ENCODE data around the gene MPC1. TPM values are rescaled to one million over a fixed set of nuclear protein-coding genes. Genes with fewer than 3 reads are reported as not detected.

MPC1 gene
- polyA plus RNA-seq, result 100 to 1,000 TPM in 2 of 4 donors, 10 to 100 TPM in 2; 25.9 to 213 (median 115) TPM
- long read RNA-seq, donor 1, partial matches to known transcripts, result 6 of 79 reads
- long read RNA-seq, donor 1, other reads (novel, unspliced or antisense), result 71 of 79 reads
- long read RNA-seq, donor 2, partial matches to known transcripts, result 0 of 18 reads
- long read RNA-seq, donor 2, other reads (novel, unspliced or antisense), result 18 of 18 reads
- long read RNA-seq, donor 3, partial matches to known transcripts, result 0 of 21 reads
- long read RNA-seq, donor 3, other reads (novel, unspliced or antisense), result 20 of 21 reads
- long read RNA-seq, donor 4, result 0 reads
- long read RNA-seq, donor 5, partial matches to known transcripts, result 0 of 1 reads
- long read RNA-seq, donor 5, other reads (novel, unspliced or antisense), result 0 of 1 reads
- long read RNA-seq, donor 6, partial matches to known transcripts, result 5 of 37 reads
- long read RNA-seq, donor 6, other reads (novel, unspliced or antisense), result 32 of 37 reads
- long read RNA-seq, donor 7, partial matches to known transcripts, result 54 of 495 reads
- long read RNA-seq, donor 7, other reads (novel, unspliced or antisense), result 440 of 495 reads
- long read RNA-seq, donor 8, result 0 reads
- long read RNA-seq, donor 9, partial matches to known transcripts, result 0 of 1 reads
- long read RNA-seq, donor 9, other reads (novel, unspliced or antisense), result 0 of 1 reads
- long read RNA-seq, donor 10, partial matches to known transcripts, result 0 of 27 reads
- long read RNA-seq, donor 10, other reads (novel, unspliced or antisense), result 27 of 27 reads

GRCh38 chr6:166382933-166383801, at the start of gene MPC1:
Gene MPC1, minus strand, starts transcription at chr6:166382940. Its CDS starts 64 bp downstream, at chr6:166382876.
- 0% methylated on average over 72 to 94 of the region's 94 CpGs for WGBS, 3 donors
- no peak for FAIRE-seq
- H3K4me3 ChIP-seq (ENCODE audit: low read depth in 1 of 3, low read length in 3 of 3), result peak within 1 kb of the TSS; percentile 68 to 90 (median 90)
- no peaks in the 10 kb centered on the region for H3K27me3 ChIP-seq (ENCODE audit: control insufficient read depth in 3 of 3, insufficient read depth in 3 of 3, low read length in 3 of 3)
- no peaks in the 10 kb centered on the region for H3K36me3 ChIP-seq (ENCODE audit: control insufficient read depth in 3 of 3, insufficient read depth in 2 of 3, low read depth in 1 of 3, low read length in 3 of 3)
- DNase-seq, result peak; percentile 97 to 99
- H3K27ac ChIP-seq (ENCODE audit: low read depth in 1 of 3, low read length in 2 of 3), result peak within 1 kb of the TSS; percentile 90 to 96 (median 94)
- H3K9me3 ChIP-seq (ENCODE audit: control insufficient read depth in 2 of 2, insufficient read depth in 1 of 2, low read depth in 1 of 2, low read length in 1 of 2), result no peaks in the 10 kb centered on the region
- no peaks in the 10 kb centered on the region for H3K4me1 ChIP-seq (ENCODE audit: control insufficient read depth in 3 of 3, insufficient read depth in 2 of 3, low read depth in 1 of 3, low read length in 2 of 3)

- WGBS, 3 donors, result 94 to 97% (median 94%) methylated on average over 17 of the region's 17 CpGs
- Histone ChIP-seq H3K36me3 (ENCODE audit: control insufficient read depth in 3 of 3, insufficient read depth in 2 of 3, low read depth in 1 of 3, low read length in 3 of 3) (peaks cover 0 to 13% (median 0%) of the 10 kb centered on the region in 3 donors), H3K4me1 (ENCODE audit: control insufficient read depth in 3 of 3, insufficient read depth in 2 of 3, low read depth in 1 of 3, low read length in 2 of 3) (no peaks in the 10 kb centered on the region), H3K9me3 (ENCODE audit: control insufficient read depth in 2 of 2, insufficient read depth in 1 of 2, low read depth in 1 of 2, low read length in 1 of 2) (no peaks in the 10 kb centered on the region), H3K4me3 (ENCODE audit: low read depth in 1 of 3, low read length in 3 of 3) (no peak overlapping the region), H3K27me3 (ENCODE audit: control insufficient read depth in 3 of 3, insufficient read depth in 3 of 3, low read length in 3 of 3) (no peaks in the 10 kb centered on the region), H3K27ac (ENCODE audit: low read depth in 1 of 3, low read length in 2 of 3) (no peak overlapping the region)
- DNase-seq, result no peak
- no peak for FAIRE-seq
Measured at GRCh38 chr6:166430269-166430668, 47.5 kb upstream of the MPC1 start.

- 82 to 91% (median 87%) methylated on average over 12 of the region's 12 CpGs for WGBS, 3 donors
- Histone ChIP-seq H3K4me3 (ENCODE audit: low read depth in 1 of 3, low read length in 3 of 3) (no peak overlapping the region), H3K27ac (ENCODE audit: low read depth in 1 of 3, low read length in 2 of 3) (no peak overlapping the region), H3K9me3 (ENCODE audit: control insufficient read depth in 2 of 2, insufficient read depth in 1 of 2, low read depth in 1 of 2, low read length in 1 of 2) (no peaks in the 10 kb centered on the region), H3K27me3 (ENCODE audit: control insufficient read depth in 3 of 3, insufficient read depth in 3 of 3, low read length in 3 of 3) (no peaks in the 10 kb centered on the region), H3K4me1 (ENCODE audit: control insufficient read depth in 3 of 3, insufficient read depth in 2 of 3, low read depth in 1 of 3, low read length in 2 of 3) (no peaks in the 10 kb centered on the region), H3K36me3 (ENCODE audit: control insufficient read depth in 3 of 3, insufficient read depth in 2 of 3, low read depth in 1 of 3, low read length in 3 of 3) (peaks cover 0 to 13% (median 0%) of the 10 kb centered on the region in 3 donors)
- DNase-seq, result no peak
- FAIRE-seq, result no peak
Measured at GRCh38 chr6:166424431-166424830, 41.7 kb upstream of the MPC1 start.

GRCh38 chr6:166423781-166424180, 41.0 kb upstream of the MPC1 start:
- no peak for DNase-seq
- no peaks in the 10 kb centered on the region for H3K4me1 ChIP-seq (ENCODE audit: control insufficient read depth in 3 of 3, insufficient read depth in 2 of 3, low read depth in 1 of 3, low read length in 2 of 3)
- no peak overlapping the region for H3K27ac ChIP-seq (ENCODE audit: low read depth in 1 of 3, low read length in 2 of 3)
- WGBS, 3 donors, result 86 to 89% (median 87%) methylated on average over 7 of the region's 7 CpGs
- H3K4me3 ChIP-seq (ENCODE audit: low read depth in 1 of 3, low read length in 3 of 3), result no peak overlapping the region
- peaks cover 0 to 13% (median 0%) of the 10 kb centered on the region in 3 donors for H3K36me3 ChIP-seq (ENCODE audit: control insufficient read depth in 3 of 3, insufficient read depth in 2 of 3, low read depth in 1 of 3, low read length in 3 of 3)
- H3K27me3 ChIP-seq (ENCODE audit: control insufficient read depth in 3 of 3, insufficient read depth in 3 of 3, low read length in 3 of 3), result no peaks in the 10 kb centered on the region
- FAIRE-seq, result no peak
- H3K9me3 ChIP-seq (ENCODE audit: control insufficient read depth in 2 of 2, insufficient read depth in 1 of 2, low read depth in 1 of 2, low read length in 1 of 2), result no peaks in the 10 kb centered on the region

GRCh38 chr6:166423051-166423745, 40.5 kb upstream of the MPC1 start:
- peaks cover 0 to 13% (median 0%) of the 10 kb centered on the region in 3 donors for H3K36me3 ChIP-seq (ENCODE audit: control insufficient read depth in 3 of 3, insufficient read depth in 2 of 3, low read depth in 1 of 3, low read length in 3 of 3)
- no peak overlapping the region for H3K27ac ChIP-seq (ENCODE audit: low read depth in 1 of 3, low read length in 2 of 3)
- FAIRE-seq (no peak), DNase-seq (no peak)
- no peak overlapping the region for H3K4me3 ChIP-seq (ENCODE audit: low read depth in 1 of 3, low read length in 3 of 3)
- 92 to 94% (median 94%) methylated on average over 22 of the region's 22 CpGs for WGBS, 3 donors
- no peaks in the 10 kb centered on the region for H3K27me3 ChIP-seq (ENCODE audit: control insufficient read depth in 3 of 3, insufficient read depth in 3 of 3, low read length in 3 of 3)
- no peaks in the 10 kb centered on the region for H3K4me1 ChIP-seq (ENCODE audit: control insufficient read depth in 3 of 3, insufficient read depth in 2 of 3, low read depth in 1 of 3, low read length in 2 of 3)
- no peaks in the 10 kb centered on the region for H3K9me3 ChIP-seq (ENCODE audit: control insufficient read depth in 2 of 2, insufficient read depth in 1 of 2, low read depth in 1 of 2, low read length in 1 of 2)

- FAIRE-seq, result no peak
- no peak overlapping the region for H3K4me3 ChIP-seq (ENCODE audit: low read depth in 1 of 3, low read length in 3 of 3)
- no peaks in the 10 kb centered on the region for H3K4me1 ChIP-seq (ENCODE audit: control insufficient read depth in 3 of 3, insufficient read depth in 2 of 3, low read depth in 1 of 3, low read length in 2 of 3)
- DNase-seq, result no peak
- H3K36me3 ChIP-seq (ENCODE audit: control insufficient read depth in 3 of 3, insufficient read depth in 2 of 3, low read depth in 1 of 3, low read length in 3 of 3), result peaks cover 0 to 13% (median 0%) of the 10 kb centered on the region in 3 donors
- H3K9me3 ChIP-seq (ENCODE audit: control insufficient read depth in 2 of 2, insufficient read depth in 1 of 2, low read depth in 1 of 2, low read length in 1 of 2), result no peaks in the 10 kb centered on the region
- 91 to 98% (median 96%) methylated on average over 19 to 20 of the region's 20 CpGs for WGBS, 3 donors
- H3K27me3 ChIP-seq (ENCODE audit: control insufficient read depth in 3 of 3, insufficient read depth in 3 of 3, low read length in 3 of 3), result no peaks in the 10 kb centered on the region
- H3K27ac ChIP-seq (ENCODE audit: low read depth in 1 of 3, low read length in 2 of 3), result no peak overlapping the region
Measured at GRCh38 chr6:166422201-166422940, 39.6 kb upstream of the MPC1 start.

- H3K27ac ChIP-seq (ENCODE audit: low read depth in 1 of 3, low read length in 2 of 3), result no peak overlapping the region
- H3K9me3 ChIP-seq (ENCODE audit: control insufficient read depth in 2 of 2, insufficient read depth in 1 of 2, low read depth in 1 of 2, low read length in 1 of 2), result no peaks in the 10 kb centered on the region
- WGBS, 3 donors, result 57 to 67% (median 60%) methylated on average over 6 of the region's 6 CpGs
- peaks cover 0 to 13% (median 0%) of the 10 kb centered on the region in 3 donors for H3K36me3 ChIP-seq (ENCODE audit: control insufficient read depth in 3 of 3, insufficient read depth in 2 of 3, low read depth in 1 of 3, low read length in 3 of 3)
- no peaks in the 10 kb centered on the region for H3K27me3 ChIP-seq (ENCODE audit: control insufficient read depth in 3 of 3, insufficient read depth in 3 of 3, low read length in 3 of 3)
- no peak overlapping the region for H3K4me3 ChIP-seq (ENCODE audit: low read depth in 1 of 3, low read length in 3 of 3)
- FAIRE-seq (no peak), DNase-seq (peak in 1 of 2 donors; percentile 19)
- no peaks in the 10 kb centered on the region for H3K4me1 ChIP-seq (ENCODE audit: control insufficient read depth in 3 of 3, insufficient read depth in 2 of 3, low read depth in 1 of 3, low read length in 2 of 3)
Measured at GRCh38 chr6:166420351-166420750, 37.6 kb upstream of the MPC1 start.

Data from small intestine (tissue), 16 donors.